HG03520 (cell line): ENCODE measurements around the gene TMEM108.

Experiments used
- ATAC-seq: cut with Tn5 transposase; IDR thresholded peaks from one replicate; pipeline ENCODE4 v1.9.1; 2021; ENCODE audit warnings: mild to moderate bottlenecking, moderate library complexity; ENCODE audit not compliant: unreplicated experiment

Gene TMEM108

GRCh38 chr3:133301731-133302130, 263.5 kb downstream of the TMEM108 start:
- no peak for ATAC-seq

- ATAC-seq: no peak
Measured at GRCh38 chr3:133303430-133303829, 265.2 kb downstream of the TMEM108 start.

- no peak for ATAC-seq
Measured at GRCh38 chr3:133317866-133318265, 279.7 kb downstream of the TMEM108 start.

- no peak for ATAC-seq
Measured at GRCh38 chr3:133328373-133328772, 290.2 kb downstream of the TMEM108 start.

GRCh38 chr3:133329626-133330025, 291.4 kb downstream of the TMEM108 start:
- no peak for ATAC-seq

GRCh38 chr3:133330065-133330464, 291.9 kb downstream of the TMEM108 start:
- ATAC-seq: no peak

GRCh38 chr3:133330522-133330921, 292.3 kb downstream of the TMEM108 start:
- ATAC-seq: no peak

- no peak for ATAC-seq
Measured at GRCh38 chr3:133354721-133355120, 316.5 kb downstream of the TMEM108 start.

- ATAC-seq: no peak
Measured at GRCh38 chr3:133360476-133360875, 322.3 kb downstream of the TMEM108 start.

GRCh38 chr3:133361011-133361410, 322.8 kb downstream of the TMEM108 start:
- ATAC-seq: no peak

GRCh38 chr3:133361435-133361834, 323.2 kb downstream of the TMEM108 start:
- ATAC-seq: no peak

GRCh38 chr3:133362539-133362938, 324.3 kb downstream of the TMEM108 start:
- ATAC-seq: no peak

GRCh38 chr3:133364704-133365103, 326.5 kb downstream of the TMEM108 start:
- no peak for ATAC-seq

GRCh38 chr3:133366921-133367320, 328.7 kb downstream of the TMEM108 start:
- no peak for ATAC-seq

- ATAC-seq: no peak
Measured at GRCh38 chr3:133367403-133367802, 329.2 kb downstream of the TMEM108 start.

GRCh38 chr3:133367956-133368355, 329.8 kb downstream of the TMEM108 start:
- ATAC-seq: no peak

- ATAC-seq: no peak
Measured at GRCh38 chr3:133368371-133369067, 330.3 kb downstream of the TMEM108 start.

GRCh38 chr3:133369068-133369440, 330.9 kb downstream of the TMEM108 start:
- no peak for ATAC-seq

- no peak for ATAC-seq
Measured at GRCh38 chr3:133371181-133371580, 333.0 kb downstream of the TMEM108 start.

- ATAC-seq: no peak
Measured at GRCh38 chr3:133371676-133372075, 333.5 kb downstream of the TMEM108 start.

- no peak for ATAC-seq
Measured at GRCh38 chr3:133374708-133375402, 336.7 kb downstream of the TMEM108 start.

- ATAC-seq: no peak
Measured at GRCh38 chr3:133375403-133375745, 337.2 kb downstream of the TMEM108 start.

- ATAC-seq: no peak
Measured at GRCh38 chr3:133376810-133377209, 338.6 kb downstream of the TMEM108 start.
